ENCODE results near the gene NF1. TPM values are rescaled to one million over a fixed set of nuclear protein-coding genes. Genes with fewer than 3 reads are reported as not detected.
"Not testable (repeated sequence)": the region's sequence is repeated elsewhere in the genome, so short reads cannot be mapped to it uniquely, and the experiment has no call there.

Gene NF1
- total RNA-seq, 1 donor from 2014 or later, result 82.5 TPM

DNA sequence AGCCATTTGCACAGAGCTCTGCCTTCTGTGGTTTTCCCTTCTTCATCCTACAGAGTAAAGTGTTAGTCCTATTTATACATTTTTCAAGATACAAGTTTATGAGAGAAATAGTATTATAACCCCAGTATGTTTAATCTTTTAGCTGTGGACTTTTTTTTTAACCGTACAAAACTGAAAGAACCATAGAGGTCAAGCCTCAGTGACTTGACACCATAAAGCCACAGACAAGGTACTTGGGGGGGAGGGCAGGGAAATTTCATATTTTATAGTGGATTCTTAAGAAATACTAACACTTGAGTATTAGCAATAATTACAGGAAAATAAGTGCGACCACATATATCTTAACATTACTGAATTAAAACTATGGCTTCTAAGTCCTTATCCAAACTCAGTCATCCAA lies 279.7 kb downstream of the NF1 start:
- Mint-ChIP-seq H3K36me3 (ENCODE audit: insufficient read depth) (peaks cover 12% of the 10 kb centered on the region), H3K9me3 (ENCODE audit: low read depth) (no peaks in the 10 kb centered on the region), H3K4me3 (ENCODE audit: low read depth) (no peak overlapping the region), H3K27me3 (no peaks in the 10 kb centered on the region), H3K4me1 (ENCODE audit: low read depth) (no peaks in the 10 kb centered on the region), H3K27ac (no peak overlapping the region)
- DNase-seq (ENCODE audit: low spot score, unreplicated experiment), result no peak
- TF ChIP-seq CTCF (IDR thresholded peaks at IDR 0.05; ENCODE audit: unreplicated experiment), result no peak

DNA sequence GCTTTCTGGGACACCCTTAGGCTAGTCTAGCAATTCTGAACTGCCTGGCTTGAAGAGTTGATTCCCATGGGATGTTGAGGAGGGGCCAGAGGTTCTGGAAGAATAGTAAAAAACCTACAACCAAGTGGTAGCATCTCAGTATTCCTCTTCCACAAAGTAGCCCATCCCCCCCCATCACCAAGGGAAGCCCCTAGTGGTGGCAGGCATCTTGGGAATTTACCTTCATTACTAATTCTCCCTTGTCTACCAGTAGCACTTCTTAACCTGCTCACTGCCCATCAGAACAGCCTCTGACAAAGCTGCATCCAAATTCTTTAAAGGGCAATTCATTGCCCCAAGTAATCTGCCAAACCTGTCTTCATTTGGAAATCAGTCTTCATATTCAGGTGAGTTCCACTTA lies 283.9 kb downstream of the NF1 start:
- peak; percentile 32 for TF ChIP-seq CTCF (IDR thresholded peaks at IDR 0.05; ENCODE audit: unreplicated experiment)
- Mint-ChIP-seq H3K36me3 (ENCODE audit: insufficient read depth) (peaks cover 13% of the 10 kb centered on the region), H3K4me3 (ENCODE audit: low read depth) (no peak overlapping the region), H3K9me3 (ENCODE audit: low read depth) (no peaks in the 10 kb centered on the region), H3K27me3 (no peaks in the 10 kb centered on the region), H3K4me1 (ENCODE audit: low read depth) (no peaks in the 10 kb centered on the region), H3K27ac (no peak overlapping the region)
- DNase-seq (ENCODE audit: low spot score, unreplicated experiment), result no peak

GRCh38 chr17:31379597-31380205 lies 284.9 kb downstream of the NF1 start:
- H3K27ac Mint-ChIP-seq, result peak overlapping the region; percentile 68
- H3K27me3 Mint-ChIP-seq, result no peaks in the 10 kb centered on the region
- peaks cover 6% of the 10 kb centered on the region for H3K36me3 Mint-ChIP-seq (ENCODE audit: insufficient read depth)
- no peaks in the 10 kb centered on the region for H3K9me3 Mint-ChIP-seq (ENCODE audit: low read depth)
- no peak for DNase-seq (ENCODE audit: low spot score, unreplicated experiment)
- H3K4me1 Mint-ChIP-seq (ENCODE audit: low read depth), result no peaks in the 10 kb centered on the region
- TF ChIP-seq CTCF (IDR thresholded peaks at IDR 0.05; ENCODE audit: unreplicated experiment), result no peak
- H3K4me3 Mint-ChIP-seq (ENCODE audit: low read depth), result no peak overlapping the region

GRCh38 chr17:31381165-31381668 lies 286.4 kb downstream of the NF1 start:
- Mint-ChIP-seq H3K4me3 (ENCODE audit: low read depth) (no peak overlapping the region), H3K4me1 (ENCODE audit: low read depth) (no peaks in the 10 kb centered on the region), H3K9me3 (ENCODE audit: low read depth) (no peaks in the 10 kb centered on the region), H3K27ac (no peak overlapping the region), H3K27me3 (no peaks in the 10 kb centered on the region), H3K36me3 (ENCODE audit: insufficient read depth) (peaks cover 7% of the 10 kb centered on the region)
- no peak for TF ChIP-seq CTCF (IDR thresholded peaks at IDR 0.05; ENCODE audit: unreplicated experiment)
- no peak for DNase-seq (ENCODE audit: low spot score, unreplicated experiment)

DNA sequence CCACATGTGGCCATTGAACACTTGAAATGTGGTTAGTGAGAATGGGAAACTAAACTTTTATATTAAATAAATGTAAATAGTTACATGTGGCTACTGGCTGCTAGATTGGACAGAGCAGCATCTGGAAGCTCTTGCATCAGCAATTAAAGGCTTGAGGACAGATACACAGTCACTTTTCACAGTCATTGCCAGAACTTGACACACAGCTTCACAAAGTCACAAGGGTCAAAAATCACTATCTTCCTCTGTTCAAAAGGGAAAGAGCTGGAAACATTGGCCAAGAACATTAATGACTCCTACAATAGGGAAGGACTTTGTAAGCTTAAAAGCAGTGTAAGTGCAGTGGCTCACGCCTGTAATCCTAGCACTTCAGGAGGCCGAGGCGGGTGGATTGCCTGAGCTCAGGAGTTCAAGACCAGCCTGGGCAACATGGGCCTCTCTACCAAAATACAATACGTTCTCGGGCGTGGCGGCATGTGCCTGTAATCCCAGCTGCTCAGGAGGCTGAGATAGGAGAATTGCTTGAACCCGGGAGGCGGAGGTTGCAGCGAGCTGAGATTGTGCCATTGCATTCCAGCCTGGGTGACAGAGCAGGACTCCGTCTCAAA lies 288.0 kb downstream of the NF1 start:
- H3K27ac Mint-ChIP-seq; H3K27me3 Mint-ChIP-seq; DNase-seq (ENCODE audit: low spot score, unreplicated experiment); H3K4me3 Mint-ChIP-seq (ENCODE audit: low read depth); H3K4me1 Mint-ChIP-seq (ENCODE audit: low read depth); H3K36me3 Mint-ChIP-seq (ENCODE audit: insufficient read depth); H3K9me3 Mint-ChIP-seq (ENCODE audit: low read depth): not testable (repeated sequence)

- H3K4me1 Mint-ChIP-seq (ENCODE audit: low read depth); H3K27ac Mint-ChIP-seq; H3K4me3 Mint-ChIP-seq (ENCODE audit: low read depth); H3K36me3 Mint-ChIP-seq (ENCODE audit: insufficient read depth); H3K9me3 Mint-ChIP-seq (ENCODE audit: low read depth); DNase-seq (ENCODE audit: low spot score, unreplicated experiment): not testable (repeated sequence)
- peaks cover 12% of the 10 kb centered on the region for H3K27me3 Mint-ChIP-seq
Observed at GRCh38 chr17:31383488-31383887, 288.7 kb downstream of the NF1 start.

All from progenitor cell of endocrine pancreas (in vitro differentiated cells).